Glomerular visceral epithelial cell (primary cell): ENCODE measurements around the gene GRPR.
A peak's percentile ranks its signal among the peaks of the same experiment; 100 is the strongest.

ENCODE experiments used
- DNase-seq: peaks from one replicate; pipeline ENCODE4 v3.0.0-alpha.2; 2016; ENCODE audit errors: extremely low spot score

The GRPR gene

GRCh38 chrX:16123222-16123786 is at the start of gene GRPR:
Gene GRPR (plus strand): TSS chrX:16123565. CDS start chrX:16123954, 389 bp downstream.
- DNase-seq: peak; percentile 75

DNA sequence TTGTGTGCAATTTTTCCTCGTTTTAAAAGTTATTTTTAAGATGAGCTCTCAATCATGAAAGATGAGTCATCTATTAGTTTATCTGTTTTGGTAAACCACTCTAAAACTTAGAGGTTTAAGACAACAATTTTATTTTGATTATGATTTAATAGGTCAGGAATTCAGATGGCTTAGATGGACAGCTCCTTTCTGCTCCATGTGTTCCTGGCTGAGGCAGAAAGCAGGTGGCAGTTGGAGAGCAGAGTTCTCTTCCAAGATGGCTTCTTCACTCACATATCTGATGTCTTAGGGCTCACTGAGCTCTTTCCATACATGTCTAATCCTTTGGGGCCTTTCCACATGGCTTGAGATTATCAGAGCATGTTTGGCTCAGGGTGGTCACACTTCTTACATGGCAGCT is 48.3 kb upstream of the GRPR start:
- no peak for DNase-seq

DNA sequence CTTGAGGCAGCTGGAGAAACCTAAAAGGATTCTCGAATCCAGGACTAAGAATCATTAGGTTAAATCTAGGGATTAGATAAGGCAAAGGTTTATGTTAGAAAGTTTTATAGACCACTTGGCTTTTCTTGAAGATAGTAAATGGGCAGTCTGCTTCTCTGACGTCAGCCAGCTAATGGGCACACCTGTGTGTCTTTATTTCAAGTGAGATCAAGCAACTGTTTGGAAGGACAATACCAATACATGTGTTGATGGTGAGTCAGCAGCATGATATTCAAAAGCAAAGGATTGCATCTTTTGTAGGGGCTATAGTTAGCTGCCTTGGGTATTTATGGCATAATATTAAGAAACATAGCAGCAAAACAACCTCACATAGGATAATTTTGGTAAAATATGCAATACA is 46.5 kb upstream of the GRPR start:
- no peak for DNase-seq

GRCh38 chrX:16077811-16078210 is 45.6 kb upstream of the GRPR start:
- DNase-seq: no peak

- DNase-seq: no peak
These were observed 42.0 kb upstream of the GRPR start for GRCh38 chrX:16081357-16081756.

- DNase-seq: no peak
These were observed 40.8 kb upstream of the GRPR start for GRCh38 chrX:16082470-16083085.

DNA sequence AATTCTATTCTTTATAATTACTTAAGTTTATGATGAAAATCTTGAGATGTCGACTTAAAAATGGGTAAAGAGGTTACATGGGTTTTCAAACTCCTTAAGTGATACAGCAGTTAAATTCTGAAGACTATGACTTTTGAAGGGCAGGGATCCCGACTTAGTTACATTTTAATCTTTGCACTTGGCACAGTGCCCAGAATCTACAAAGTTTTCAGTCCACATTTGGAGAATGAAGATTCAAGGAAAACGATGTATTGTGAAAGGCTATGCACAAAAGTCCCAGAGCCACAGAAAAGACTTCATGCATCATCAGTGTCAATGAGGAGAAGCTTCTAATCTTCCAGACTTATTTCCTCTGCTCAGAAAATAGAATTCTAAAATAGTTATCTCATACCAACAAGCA is 36.3 kb upstream of the GRPR start:
- peak; percentile 32 for DNase-seq

DNA sequence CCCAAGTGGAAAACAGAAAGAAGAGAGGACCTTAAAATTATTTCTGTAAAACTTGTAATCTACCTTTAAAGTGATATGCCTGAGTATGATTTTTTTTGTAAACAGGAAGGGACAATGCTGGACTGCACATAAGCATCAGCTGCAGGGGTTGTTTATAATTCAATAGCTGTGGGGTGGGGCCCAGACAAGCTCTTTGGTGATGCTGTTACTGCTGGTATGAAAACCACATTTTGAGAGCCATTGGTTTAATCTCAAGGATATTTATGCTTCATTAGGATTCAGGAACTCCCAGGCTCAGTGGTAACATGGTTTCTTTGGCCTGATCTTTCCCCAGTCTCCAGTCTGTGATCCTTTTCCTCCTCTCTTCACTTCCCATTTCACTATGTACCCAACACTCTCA is 34.3 kb upstream of the GRPR start:
- DNase-seq: peak; percentile 0

GRCh38 chrX:16096141-16096540 is 27.2 kb upstream of the GRPR start:
- no peak for DNase-seq

DNA sequence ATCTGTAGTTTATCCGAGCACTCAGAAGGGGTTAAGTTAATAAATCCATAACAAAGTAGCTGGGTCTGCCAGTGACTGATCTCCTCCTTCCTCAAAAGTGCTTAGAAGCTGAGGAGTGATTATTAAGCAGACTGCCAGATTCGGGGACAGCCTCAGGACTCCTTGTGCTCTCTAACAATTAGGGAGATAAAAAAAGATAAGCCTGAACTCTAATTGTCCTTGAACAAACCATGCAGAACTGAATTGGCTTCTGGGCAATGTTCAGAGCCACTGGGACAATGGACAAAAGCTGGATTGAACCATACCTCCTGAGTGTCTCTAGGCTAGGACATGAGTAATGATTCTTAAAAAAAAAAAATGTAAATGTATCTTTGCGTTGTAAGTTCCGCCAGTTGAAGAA is 22.7 kb upstream of the GRPR start:
- DNase-seq: no peak

GRCh38 chrX:16101581-16101980 is 21.8 kb upstream of the GRPR start:
- DNase-seq: no peak

DNA sequence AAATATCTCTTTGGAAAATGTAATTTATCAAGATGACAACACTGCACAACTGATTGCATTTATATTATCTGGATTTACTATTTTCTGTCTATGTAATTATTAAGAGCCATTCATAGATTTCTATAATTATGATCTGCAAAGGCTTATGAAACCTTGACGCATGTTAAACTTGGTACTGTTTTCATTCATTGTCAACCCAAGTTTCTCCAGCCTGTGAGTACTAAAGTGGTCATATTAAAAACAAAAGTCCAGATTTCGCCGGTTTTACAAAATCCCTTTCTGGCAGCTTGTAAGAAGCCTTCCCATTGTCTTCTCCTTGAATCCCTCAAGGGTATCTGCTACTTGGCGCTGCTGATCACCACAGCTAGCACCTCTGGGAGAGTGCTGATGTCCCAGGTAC is 19.7 kb upstream of the GRPR start:
- DNase-seq: no peak

DNA sequence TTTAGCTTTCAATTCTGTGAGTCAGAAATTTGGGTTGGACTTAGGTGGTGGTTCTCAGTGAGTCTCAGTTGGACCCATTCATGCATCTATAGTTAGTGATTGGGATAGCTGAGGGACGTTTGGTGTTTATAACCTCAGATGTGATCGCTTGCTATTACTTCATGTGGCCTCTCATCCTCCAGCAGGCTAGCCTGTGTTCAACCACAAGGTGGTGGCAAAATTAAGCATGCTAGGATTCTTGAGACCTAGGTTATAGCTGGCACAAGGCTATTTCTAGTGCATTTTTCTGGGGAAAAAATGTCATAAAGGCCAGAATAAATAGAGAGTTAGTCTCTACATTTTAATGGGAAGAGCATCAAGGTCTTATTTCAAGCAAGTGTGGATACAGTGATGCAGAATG is 10.9 kb upstream of the GRPR start:
- no peak for DNase-seq

DNA sequence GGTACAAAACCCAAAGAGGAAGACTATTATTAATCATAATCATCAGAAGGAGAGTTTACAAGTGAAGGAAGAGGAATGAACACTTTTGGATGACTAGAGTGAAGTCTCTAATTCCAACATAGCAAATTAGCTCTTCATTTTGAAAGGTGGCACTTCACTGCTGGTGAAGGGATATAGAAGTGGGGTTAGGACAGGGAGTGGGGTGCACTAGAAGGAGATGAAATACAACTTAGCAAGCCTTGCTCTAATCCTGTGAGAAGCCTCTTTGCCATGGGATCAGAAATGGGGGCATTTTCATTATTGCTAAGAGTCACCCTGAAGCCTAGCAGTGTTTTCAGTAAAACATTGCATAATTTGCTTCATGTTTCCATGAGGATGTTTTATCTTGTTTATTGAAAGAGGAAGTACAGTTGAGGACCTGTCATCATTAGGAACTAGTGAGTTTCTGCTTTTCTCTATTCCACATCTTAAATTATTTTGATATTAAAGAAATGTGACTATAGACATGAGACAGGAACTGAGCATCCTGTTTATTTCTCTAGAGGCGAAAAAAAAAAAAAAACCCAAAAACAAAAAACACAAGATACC is 9.3 kb upstream of the GRPR start:
- DNase-seq: no peak

- peak; percentile 12 for DNase-seq
These were observed 8.8 kb upstream of the GRPR start for GRCh38 chrX:16114611-16115010.

GRCh38 chrX:16119353-16120220 is 3.8 kb upstream of the GRPR start:
- no peak for DNase-seq

DNA sequence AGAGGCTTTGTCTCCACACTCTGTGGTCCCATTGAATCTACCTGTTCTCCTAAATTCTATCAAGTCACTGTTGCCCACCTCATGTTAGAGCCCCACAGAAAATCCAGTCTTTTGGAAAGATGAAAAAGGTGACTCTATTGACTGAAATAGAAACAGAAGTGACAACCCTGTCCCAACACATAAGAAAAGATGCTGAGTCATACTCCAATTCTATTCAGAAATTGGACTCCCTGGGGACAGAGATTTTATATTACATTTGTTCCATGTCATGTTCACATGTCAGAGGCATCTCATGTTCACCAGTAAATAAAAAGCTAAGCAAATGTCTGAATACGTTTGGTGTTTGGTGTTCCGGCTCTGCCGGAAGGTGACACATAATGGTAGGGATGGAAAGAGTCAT is 2.9 kb upstream of the GRPR start:
- no peak for DNase-seq

DNA sequence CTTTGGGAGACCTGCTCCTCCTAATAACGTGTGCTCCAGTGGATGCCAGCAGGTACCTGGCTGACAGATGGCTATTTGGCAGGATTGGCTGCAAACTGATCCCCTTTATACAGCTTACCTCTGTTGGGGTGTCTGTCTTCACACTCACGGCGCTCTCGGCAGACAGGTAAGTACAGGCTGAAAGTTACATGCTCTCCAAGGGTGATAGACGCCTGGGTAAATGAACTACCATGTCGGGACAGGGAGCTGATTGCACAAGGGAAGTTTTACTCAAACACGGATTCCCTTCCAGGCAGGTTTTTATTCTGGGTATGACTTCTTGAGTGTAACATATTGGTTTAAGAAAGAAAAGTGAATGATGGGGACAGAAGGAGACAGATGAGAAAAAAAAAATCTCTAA is 836 bp downstream of the GRPR start:
- no peak for DNase-seq

GRCh38 chrX:16125520-16126149 is 2.3 kb downstream of the GRPR start:
- DNase-seq: no peak

- no peak for DNase-seq
These were observed 7.3 kb downstream of the GRPR start for GRCh38 chrX:16130707-16131106.

GRCh38 chrX:16134936-16135335 is 11.6 kb downstream of the GRPR start:
- DNase-seq: no peak

GRCh38 chrX:16136080-16136479 is 12.7 kb downstream of the GRPR start:
- no peak for DNase-seq
